Testis (tissue), 2 donors: ENCODE measurements around the gene GPC2.
"Not testable (repeated sequence)": the region's sequence is repeated elsewhere in the genome, so short reads cannot be mapped to it uniquely, and the experiment has no call there.

ENCODE experiments used
- CTCF ChIP-seq, 3 experiments: fragments of 450-650 bp in 2 of 3; fragments of 200-600 bp in 1 of 3; sonication (generic) in 1 of 3; IDR thresholded peaks; one replicate each; pipeline ENCODE4 v1.5.1; 2016 to 2019; ENCODE audit warnings: antibody characterized with exemption in 3 of 3, mild to moderate bottlenecking in 2 of 3, moderate library complexity in 1 of 3
- POLR2A ChIP-seq: fragments of 450-650 bp; IDR thresholded peaks from one replicate; pipeline ENCODE4 v1.6.1; 2017; ENCODE audit warnings: antibody characterized with exemption, mild to moderate bottlenecking, moderate library complexity

GRCh38 chr7:100192281-100192862, 15.2 kb upstream of the GPC2 start:
- TF ChIP-seq CTCF (IDR thresholded peaks at IDR 0.05); POLR2A: not testable (repeated sequence)
